GM23338 (cell line): ENCODE measurements around the gene NELFE. TPM values are rescaled to one million over a fixed set of nuclear protein-coding genes. Genes with fewer than 3 reads are reported as not detected.

Source experiments
- ATAC-seq: fragments of 200-7000 bp; cut with Tn5 transposase; 3 replicates; pipeline ENCODE4 v1.9.1; 2020
- DNase-seq: peaks from one replicate; pipeline ENCODE4 v3.0.0-alpha.2; 2015; ENCODE audit warnings: low spot score
- H2AFZ ChIP-seq: fragments of 200-600 bp; sonication (generic); 2 replicates; pipeline ENCODE4 v1.8.0; 2016; ENCODE audit warnings: antibody characterized with exemption, mild to moderate bottlenecking, moderate library complexity
- H3F3A ChIP-seq: fragments of 200-600 bp; sonication (generic); replicated peaks from 2 replicates; pipeline ENCODE4 v1.8.0; 2017; ENCODE audit warnings: antibody characterized with exemption, mixed run types, low read depth
- H3K27ac ChIP-seq: fragments of 200-600 bp; sonication (generic); 2 replicates; pipeline ENCODE4 v1.6.1; 2016; ENCODE audit warnings: low read depth
- H3K27me3 ChIP-seq: fragments of 200-600 bp; sonication (generic); 2 replicates; pipeline ENCODE4 v1.8.0; 2016; ENCODE audit warnings: mild to moderate bottlenecking, mixed run types, moderate library complexity; ENCODE audit not compliant: insufficient read depth
- H3K36me3 ChIP-seq: fragments of 200-600 bp; sonication (generic); 2 replicates; pipeline ENCODE4 v1.8.0; 2016; ENCODE audit warnings: mild to moderate bottlenecking; ENCODE audit not compliant: insufficient read depth
- H3K4me1 ChIP-seq: fragments of 200-600 bp; sonication (generic); 2 replicates; pipeline ENCODE4 v1.8.0; 2016; ENCODE audit warnings: mild to moderate bottlenecking, moderate library complexity; ENCODE audit not compliant: insufficient read depth
- H3K4me2 ChIP-seq: fragments of 200-600 bp; sonication (generic); 2 replicates; pipeline ENCODE4 v1.7.1; 2017; ENCODE audit warnings: mixed run types
- H3K4me3 ChIP-seq: fragments of 200-600 bp; sonication (generic); 2 replicates; pipeline ENCODE4 v1.6.1; 2016; ENCODE audit warnings: mixed run types
- H3K79me2 ChIP-seq: fragments of 200-600 bp; sonication (generic); replicated peaks from 2 replicates; pipeline ENCODE4 v1.8.0; 2017; ENCODE audit warnings: mild to moderate bottlenecking; ENCODE audit not compliant: insufficient read depth
- H3K9me2 ChIP-seq: fragments of 200-600 bp; sonication (generic); 2 replicates; pipeline ENCODE4 v1.8.0; 2017; ENCODE audit not compliant: insufficient read depth
- H4K20me1 ChIP-seq: fragments of 200-600 bp; sonication (generic); replicated peaks from 2 replicates; pipeline ENCODE4 v1.8.0; 2017; ENCODE audit warnings: mild to moderate bottlenecking; ENCODE audit not compliant: insufficient read depth
- H3K27ac Mint-ChIP-seq: 2 replicates; pipeline ENCODE4 v1.8.0; 2020; ENCODE audit warnings: inconsistent platforms, mild to moderate bottlenecking, moderate library complexity, mixed read lengths
- H3K27me3 Mint-ChIP-seq: 3 replicates; pipeline ENCODE4 v1.8.0; 2022; ENCODE audit warnings: low read depth, mild to moderate bottlenecking, moderate library complexity, mixed read lengths, inconsistent platforms; ENCODE audit not compliant: insufficient read depth, poor library complexity
- H3K36me3 Mint-ChIP-seq: 3 replicates; pipeline ENCODE4 v1.8.0; 2021; ENCODE audit warnings: low read depth, mild to moderate bottlenecking, inconsistent platforms, moderate library complexity, mixed read lengths
- H3K4me1 Mint-ChIP-seq: 3 replicates; pipeline ENCODE4 v1.8.0; 2020; ENCODE audit warnings: mild to moderate bottlenecking, inconsistent platforms, mixed read lengths
- H3K4me3 Mint-ChIP-seq: 3 replicates; pipeline ENCODE4 v1.8.0; 2021; ENCODE audit warnings: moderate library complexity, mild to moderate bottlenecking, inconsistent platforms, mixed read lengths
- H3K9me3 Mint-ChIP-seq: 3 replicates; pipeline ENCODE4 v1.8.0; 2020; ENCODE audit warnings: moderate library complexity, mild to moderate bottlenecking, inconsistent platforms, mixed read lengths
- CREB1 ChIP-seq: fragments of 250-450 bp; sonication (Bioruptor Pico); IDR thresholded peaks from 2 replicates; pipeline ENCODE4 v1.5.0; 2020; ENCODE audit warnings: low read depth, mild to moderate bottlenecking, moderate library complexity
- EZH2phosphoT487 ChIP-seq: fragments of 200-600 bp; sonication (generic); IDR thresholded peaks from one replicate; pipeline ENCODE4 v1.8.1; 2018; ENCODE audit warnings: antibody characterized with exemption; ENCODE audit not compliant: unreplicated experiment
- JUNB ChIP-seq: IDR thresholded peaks from one replicate; pipeline ENCODE4 v1.6.1; 2016; ENCODE audit warnings: antibody characterized with exemption; ENCODE audit not compliant: unreplicated experiment
- NANOG ChIP-seq: IDR thresholded peaks from 2 replicates; pipeline ENCODE4 v1.6.1; 2016; ENCODE audit warnings: antibody characterized with exemption, borderline replicate concordance
- POLR2AphosphoS5 ChIP-seq: IDR thresholded peaks from 2 replicates; pipeline ENCODE4 v1.6.1; 2016; ENCODE audit warnings: antibody characterized with exemption, low read depth
- STAT1 ChIP-seq: IDR thresholded peaks from one replicate; pipeline ENCODE4 v1.6.1; 2016; ENCODE audit warnings: antibody characterized with exemption; ENCODE audit not compliant: unreplicated experiment
- ZNF462 ChIP-seq: fragments of 250-450 bp; sonication (Bioruptor Pico); IDR thresholded peaks from 2 replicates; pipeline ENCODE4 v1.5.0; 2020; ENCODE audit warnings: mild to moderate bottlenecking, moderate library complexity
- polyA plus RNA-seq: library from polyadenylated mRNA; unstranded; fragments of >200 nt; fragmentation: Nextera tagmentation; extraction: Ambion mirVana; gene quantifications from 2 replicates; pipeline ENCODE4 v1.2.1, GENCODE V29; 2016
- total RNA-seq: library from RNA; depleted of rRNA; stranded (reverse); fragments of >200 nt; shearing (Covaris generic); gene quantifications from 2 replicates; pipeline ENCODE4 v1.2.3, GENCODE V29; 2014
- TF ChIP-seq, protein P1 (sequence below), 2 experiments: fragments of 200-600 bp in 1 of 2; sonication (generic) in 1 of 2; conservative IDR thresholded peaks; 2 replicates each; pipeline versions ENCODE4 v1.5.1 to v1.6.1; 2016 to 2017; ENCODE audit warnings: antibody characterized with exemption in 2 of 2, low read depth in 2 of 2, mild to moderate bottlenecking in 2 of 2, moderate library complexity in 1 of 2

Gene NELFE
- total and polyA plus RNA-seq, 2 experiments from 2014 or later, result 64.0 to 93.4 TPM

DNA sequence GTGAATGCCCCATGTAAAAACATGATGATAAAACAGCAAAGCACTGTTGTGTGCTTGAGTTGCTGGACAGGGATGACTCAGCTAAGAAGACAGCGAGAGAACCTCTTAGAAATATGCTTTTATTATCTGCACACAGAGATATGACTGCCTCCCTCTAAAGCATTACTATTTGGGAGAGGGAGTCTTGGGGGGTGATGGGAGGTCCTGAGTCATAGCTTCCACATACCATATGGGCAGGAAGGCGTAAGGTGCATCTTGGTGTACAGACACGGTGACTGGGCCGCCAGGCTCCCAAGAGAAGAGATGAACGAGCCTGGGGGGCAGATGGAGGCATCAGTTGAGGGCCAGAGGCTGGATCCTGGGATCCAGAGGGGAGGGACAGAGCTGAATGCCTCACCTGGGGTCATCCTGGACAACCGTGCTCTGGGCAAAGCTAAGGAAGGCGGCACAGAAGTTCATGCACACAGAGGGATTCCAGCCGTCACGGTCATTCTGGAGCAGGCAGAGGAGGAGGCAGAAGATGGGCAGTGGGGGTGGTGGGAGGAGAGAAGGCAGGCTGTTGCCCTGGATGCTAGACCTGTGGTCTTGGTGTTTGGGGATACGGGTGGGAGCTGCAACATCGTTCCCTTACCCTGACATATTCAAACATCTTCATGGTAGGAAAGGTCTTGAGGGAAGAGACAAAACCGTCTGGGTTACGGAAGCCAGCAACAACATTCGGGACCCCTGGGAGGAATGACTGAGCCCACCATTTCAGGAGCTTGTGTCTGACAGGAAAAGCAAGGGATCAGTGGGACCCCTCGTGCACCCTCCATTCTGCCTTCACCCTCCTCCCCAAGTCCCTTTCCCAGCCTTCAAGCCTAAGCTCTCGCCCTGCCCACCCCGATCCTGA, 11.2 kb upstream of the NELFE start (continued):
- TF ChIP-seq ZNF462 (no peak), NANOG (no peak), JUNB (no peak), STAT1 (no peak)

GRCh38 chr6:31968791-31969711, 10.3 kb upstream of the NELFE start:
- Histone ChIP-seq H3K27me3 (no peaks in the 10 kb centered on the region), H3F3A (peaks cover 9% of the 10 kb centered on the region), H3K4me2 (no peak overlapping the region), H3K4me3 (no peak overlapping the region), H2AFZ (no peak overlapping the region), H4K20me1 (no peaks in the 10 kb centered on the region; the same call in 1 of the 2 replicates), H3K79me2 (peaks cover 14% of the 10 kb centered on the region), H3K4me1 (peaks cover 6% of the 10 kb centered on the region), H3K27ac (no peak overlapping the region), H3K9me2 (no peaks in the 10 kb centered on the region), H3K36me3 (peaks cover 10% of the 10 kb centered on the region)
- Mint-ChIP-seq H3K9me3 (peaks cover 6% of the 10 kb centered on the region; the same call in 1 of the 3 replicates), H3K27ac (no peak overlapping the region), H3K4me1 (peaks cover 8% of the 10 kb centered on the region), H3K4me3 (no peak overlapping the region), H3K27me3 (peaks cover 21% of the 10 kb centered on the region), H3K36me3 (peaks cover 65% of the 10 kb centered on the region)
- ATAC-seq (no peak), DNase-seq (no peak)
- TF ChIP-seq JUNB (no peak), EZH2phosphoT487 (no peak), STAT1 (no peak), CREB1 (no peak), POLR2AphosphoS5 (no peak)
- TF ChIP-seq, protein P1, sequence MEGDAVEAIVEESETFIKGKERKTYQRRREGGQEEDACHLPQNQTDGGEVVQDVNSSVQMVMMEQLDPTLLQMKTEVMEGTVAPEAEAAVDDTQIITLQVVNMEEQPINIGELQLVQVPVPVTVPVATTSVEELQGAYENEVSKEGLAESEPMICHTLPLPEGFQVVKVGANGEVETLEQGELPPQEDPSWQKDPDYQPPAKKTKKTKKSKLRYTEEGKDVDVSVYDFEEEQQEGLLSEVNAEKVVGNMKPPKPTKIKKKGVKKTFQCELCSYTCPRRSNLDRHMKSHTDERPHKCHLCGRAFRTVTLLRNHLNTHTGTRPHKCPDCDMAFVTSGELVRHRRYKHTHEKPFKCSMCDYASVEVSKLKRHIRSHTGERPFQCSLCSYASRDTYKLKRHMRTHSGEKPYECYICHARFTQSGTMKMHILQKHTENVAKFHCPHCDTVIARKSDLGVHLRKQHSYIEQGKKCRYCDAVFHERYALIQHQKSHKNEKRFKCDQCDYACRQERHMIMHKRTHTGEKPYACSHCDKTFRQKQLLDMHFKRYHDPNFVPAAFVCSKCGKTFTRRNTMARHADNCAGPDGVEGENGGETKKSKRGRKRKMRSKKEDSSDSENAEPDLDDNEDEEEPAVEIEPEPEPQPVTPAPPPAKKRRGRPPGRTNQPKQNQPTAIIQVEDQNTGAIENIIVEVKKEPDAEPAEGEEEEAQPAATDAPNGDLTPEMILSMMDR (conservative IDR thresholded peaks at IDR 0.05; ENCODE audit: low read depth in 2 of 2), result no peak
